Liver (tissue), 2 donors: ENCODE results near the gene CBX4.

Experiments
- CTCF ChIP-seq: fragments of 150-350 bp; IDR thresholded peaks from 2 replicates; pipeline ENCODE4 v1.5.1; 2017; ENCODE audit warnings: improper control_type of control experiment, low read depth, low read length; ENCODE audit not compliant: missing input control
- MAX ChIP-seq: IDR thresholded peaks from 2 replicates; pipeline ENCODE4 v1.6.1; 2016; ENCODE audit warnings: antibody characterized with exemption
- REST ChIP-seq: IDR thresholded peaks from 2 replicates; pipeline ENCODE4 v1.6.1; 2016; ENCODE audit warnings: antibody characterized with exemption, mild to moderate bottlenecking
- donor health status: healthy.

GRCh38 chr17:79812353-79813258 is 26.6 kb downstream of the CBX4 start:
- TF ChIP-seq CTCF (no peak), REST (no peak), MAX (no peak)
